Measurements from ENCODE around the gene PPP4R4. TPM values are rescaled to one million over a fixed set of nuclear protein-coding genes. Genes with fewer than 3 reads are reported as not detected.
"Not testable (repeated sequence)": the region's sequence is repeated elsewhere in the genome, so short reads cannot be mapped to it uniquely, and the experiment has no call there.

The PPP4R4 gene
- total and polyA plus RNA-seq, 10 donors: 0.05 to 0.94 (median 0.13) TPM; not detected in 3

DNA sequence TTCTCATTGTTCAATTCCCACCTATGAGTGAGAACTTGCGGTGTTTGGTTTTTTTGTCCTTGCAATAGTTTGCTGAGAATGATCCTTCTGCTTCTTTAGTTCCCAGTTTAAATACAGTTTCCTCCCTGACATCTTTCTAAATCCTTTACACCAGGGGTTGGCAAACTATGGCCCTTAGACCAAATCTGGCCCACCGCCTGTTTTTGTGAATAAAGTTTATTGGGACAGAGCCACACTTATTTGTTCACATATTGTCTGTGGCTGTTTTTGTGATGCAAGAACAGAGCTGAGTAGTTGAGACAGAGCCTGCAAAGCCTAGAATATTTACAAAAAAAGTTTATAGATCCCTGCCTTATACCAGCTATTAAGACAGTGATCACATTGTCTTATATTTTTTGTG is 65.3 kb downstream of the PPP4R4 start:
- 87 to 97% (median 93%) methylated on average over 2 of the region's 2 CpGs for WGBS, 5 donors
- no peaks in the 10 kb centered on the region for H3K27me3 ChIP-seq (replicated peaks in 1 of 7)
- intact Hi-C loops (cut with DNase I; ENCODE audit: low total_unique reads): no loop called here
- no peak for TF ChIP-seq POLR2A (IDR thresholded peaks at IDR 0.05)
- TF ChIP-seq, protein P1, sequence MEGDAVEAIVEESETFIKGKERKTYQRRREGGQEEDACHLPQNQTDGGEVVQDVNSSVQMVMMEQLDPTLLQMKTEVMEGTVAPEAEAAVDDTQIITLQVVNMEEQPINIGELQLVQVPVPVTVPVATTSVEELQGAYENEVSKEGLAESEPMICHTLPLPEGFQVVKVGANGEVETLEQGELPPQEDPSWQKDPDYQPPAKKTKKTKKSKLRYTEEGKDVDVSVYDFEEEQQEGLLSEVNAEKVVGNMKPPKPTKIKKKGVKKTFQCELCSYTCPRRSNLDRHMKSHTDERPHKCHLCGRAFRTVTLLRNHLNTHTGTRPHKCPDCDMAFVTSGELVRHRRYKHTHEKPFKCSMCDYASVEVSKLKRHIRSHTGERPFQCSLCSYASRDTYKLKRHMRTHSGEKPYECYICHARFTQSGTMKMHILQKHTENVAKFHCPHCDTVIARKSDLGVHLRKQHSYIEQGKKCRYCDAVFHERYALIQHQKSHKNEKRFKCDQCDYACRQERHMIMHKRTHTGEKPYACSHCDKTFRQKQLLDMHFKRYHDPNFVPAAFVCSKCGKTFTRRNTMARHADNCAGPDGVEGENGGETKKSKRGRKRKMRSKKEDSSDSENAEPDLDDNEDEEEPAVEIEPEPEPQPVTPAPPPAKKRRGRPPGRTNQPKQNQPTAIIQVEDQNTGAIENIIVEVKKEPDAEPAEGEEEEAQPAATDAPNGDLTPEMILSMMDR (IDR thresholded peaks at IDR 0.05 in 8 of 11, conservative IDR thresholded peaks at IDR 0.05 in 3 of 11): no peak
- no peak for TF ChIP-seq POLR2AphosphoS5 (IDR thresholded peaks at IDR 0.05)
- no peaks in the 10 kb centered on the region for H3K4me1 ChIP-seq
- no peak overlapping the region for H3K4me3 ChIP-seq
- no peaks in the 10 kb centered on the region for H3K36me3 ChIP-seq
- no peak overlapping the region for H3K27ac ChIP-seq
- H3K9me3 ChIP-seq: no peaks in the 10 kb centered on the region
- no peak for DNase-seq

GRCh38 chr14:94244182-94244581 is 70.1 kb downstream of the PPP4R4 start:
- Histone ChIP-seq H3K27ac (no peak overlapping the region), H3K4me1 (no peaks in the 10 kb centered on the region), H3K36me3 (no peaks in the 10 kb centered on the region), H3K9me3 (no peaks in the 10 kb centered on the region), H3K27me3 (replicated peaks in 1 of 7) (peaks cover 0 to 5% (median 0%) of the 10 kb centered on the region in 7 donors), H3K4me3 (no peak overlapping the region)
- no peak for DNase-seq
- TF ChIP-seq POLR2AphosphoS5 (IDR thresholded peaks at IDR 0.05) (no peak), POLR2A (IDR thresholded peaks at IDR 0.05) (no peak)
- TF ChIP-seq, protein P1 (IDR thresholded peaks at IDR 0.05 in 8 of 11, conservative IDR thresholded peaks at IDR 0.05 in 3 of 11): no peak
- 73 to 92% (median 91%) methylated on average over 2 of the region's 2 CpGs for WGBS, 5 donors
- intact Hi-C loops (cut with DNase I; ENCODE audit: low total_unique reads): no loop called here

GRCh38 chr14:94264195-94264594 is 90.1 kb downstream of the PPP4R4 start:
- peaks cover 0 to 28% (median 20%) of the 10 kb centered on the region in 8 donors for H3K9me3 ChIP-seq
- H3K4me3 ChIP-seq; H3K4me1 ChIP-seq; H3K27me3 ChIP-seq (replicated peaks in 1 of 7); H3K36me3 ChIP-seq; intact Hi-C loops (cut with DNase I; ENCODE audit: low total_unique reads); DNase-seq; H3K27ac ChIP-seq: not testable (repeated sequence)
- whole genome bisulfite sequencing, 5 donors: 53 to 84% (median 75%) methylated on average over 3 of the region's 3 CpGs

DNA sequence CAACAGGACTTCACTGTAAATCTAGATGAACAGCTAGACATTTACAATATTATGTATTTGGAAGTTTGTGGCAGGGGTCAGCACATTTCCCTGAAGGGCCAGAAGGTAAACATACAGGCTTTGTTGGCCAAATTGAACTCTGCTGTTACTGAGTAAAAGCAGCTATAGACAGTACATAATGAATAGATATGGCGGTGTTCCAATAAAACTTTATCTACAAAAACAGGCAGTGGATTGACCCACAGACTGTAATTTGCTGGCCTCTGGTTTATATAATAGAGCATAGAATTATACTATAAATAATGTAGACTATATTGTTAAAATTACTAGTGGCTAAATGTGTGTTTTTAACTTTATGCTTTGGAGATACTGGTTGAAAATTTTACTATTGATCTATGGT is 93.2 kb downstream of the PPP4R4 start:
- intact Hi-C loops (cut with DNase I; ENCODE audit: low total_unique reads): no loop called here
- TF ChIP-seq POLR2AphosphoS5 (IDR thresholded peaks at IDR 0.05): no peak
- no peak for TF ChIP-seq POLR2A (IDR thresholded peaks at IDR 0.05)
- TF ChIP-seq, protein P1 (IDR thresholded peaks at IDR 0.05 in 8 of 11, conservative IDR thresholded peaks at IDR 0.05 in 3 of 11): no peak
- 89 to 95% (median 93%) methylated on average over 1 of the region's 1 CpG for WGBS, 5 donors
- H3K4me3 ChIP-seq: no peak overlapping the region
- H3K27ac ChIP-seq: no peak overlapping the region
- DNase-seq: no peak
- peaks cover 0 to 8% (median 0%) of the 10 kb centered on the region in 7 donors for H3K27me3 ChIP-seq (replicated peaks in 1 of 7)
- peaks cover 0 to 18% (median 12%) of the 10 kb centered on the region in 8 donors for H3K9me3 ChIP-seq
- no peaks in the 10 kb centered on the region for H3K4me1 ChIP-seq
- no peaks in the 10 kb centered on the region for H3K36me3 ChIP-seq

DNA sequence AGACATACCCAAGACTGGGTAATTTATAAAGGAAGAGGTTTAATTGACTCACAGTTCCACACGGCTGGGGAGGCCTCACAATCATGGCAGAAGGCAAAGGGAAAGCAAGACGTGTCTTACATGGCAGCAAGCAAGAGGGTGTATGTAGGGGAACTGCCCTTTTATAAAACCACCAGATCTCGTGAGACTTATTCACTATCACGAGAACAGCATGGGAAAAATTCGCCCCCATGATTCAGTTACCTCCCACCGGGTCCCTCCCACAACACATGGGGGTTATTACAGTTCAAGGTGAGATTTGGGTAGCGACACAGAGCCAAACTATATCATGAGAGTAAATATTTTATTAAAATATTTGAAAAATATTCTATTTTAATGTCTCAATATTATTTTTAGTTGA is 94.5 kb downstream of the PPP4R4 start:
- H3K36me3 ChIP-seq; H3K4me1 ChIP-seq; H3K27ac ChIP-seq; H3K27me3 ChIP-seq (replicated peaks in 1 of 7); H3K9me3 ChIP-seq; H3K4me3 ChIP-seq; intact Hi-C loops (cut with DNase I; ENCODE audit: low total_unique reads); DNase-seq: not testable (repeated sequence)
- 62 to 82% (median 75%) methylated on average over 7 of the region's 7 CpGs for WGBS, 5 donors

Measured in spleen (tissue), 11 donors.